Ishikawa (cell line): Measurements from ENCODE around the gene KCNMB2.

ENCODE experiments used
- CEBPB ChIP-seq: IDR thresholded peaks from 2 replicates; pipeline ENCODE4 v1.6.1; 2012
- CREB1 ChIP-seq: IDR thresholded peaks from 2 replicates; pipeline ENCODE4 v1.6.1; 2012; ENCODE audit warnings: low read depth
- EGR1 ChIP-seq: IDR thresholded peaks from 2 replicates; pipeline ENCODE4 v1.6.1; 2012
- EP300 ChIP-seq: IDR thresholded peaks from 2 replicates; pipeline ENCODE4 v1.6.1; 2012; ENCODE audit warnings: borderline replicate concordance
- FOXM1 ChIP-seq: IDR thresholded peaks from 2 replicates; pipeline ENCODE4 v1.6.1; 2012; ENCODE audit warnings: low read depth, borderline replicate concordance
- MAX ChIP-seq: IDR thresholded peaks from 2 replicates; pipeline ENCODE4 v1.6.1; 2012
- NFIC ChIP-seq: IDR thresholded peaks from 2 replicates; pipeline ENCODE4 v1.6.1; 2012
- RAD21 ChIP-seq: IDR thresholded peaks from 2 replicates; pipeline ENCODE4 v1.6.1; 2012; ENCODE audit warnings: low read depth
- REST ChIP-seq: IDR thresholded peaks from 2 replicates; pipeline ENCODE4 v1.6.1; 2012; ENCODE audit warnings: low read depth, mild to moderate bottlenecking
- TAF1 ChIP-seq: IDR thresholded peaks from 2 replicates; pipeline ENCODE4 v1.6.1; 2012; ENCODE audit warnings: low read depth, mild to moderate bottlenecking
- TCF12 ChIP-seq: IDR thresholded peaks from 2 replicates; pipeline ENCODE4 v1.6.1; 2012; ENCODE audit warnings: low read depth
- TEAD4 ChIP-seq: IDR thresholded peaks from 2 replicates; pipeline ENCODE4 v1.6.1; 2012
- USF1 ChIP-seq: IDR thresholded peaks from 2 replicates; pipeline ENCODE4 v1.6.1; 2012
- YY1 ChIP-seq: IDR thresholded peaks from 2 replicates; pipeline ENCODE4 v1.6.1; 2012; ENCODE audit warnings: low read depth
- ZBTB7A ChIP-seq: IDR thresholded peaks from 2 replicates; pipeline ENCODE4 v1.6.1; 2012; ENCODE audit warnings: low read depth

KCNMB2 gene

GRCh38 chr3:178705925-178706324, 169.7 kb downstream of the KCNMB2 start:
- no peak for TF ChIP-seq EP300
- 0 out of 2 replicates have a peak, but pooled peaks have one; percentile 14 for TF ChIP-seq EGR1

GRCh38 chr3:178706411-178706810, 170.2 kb downstream of the KCNMB2 start:
- TF ChIP-seq FOXM1 = no peak
- TF ChIP-seq TEAD4 = no peak
- no peak for TF ChIP-seq USF1
- no peak for TF ChIP-seq NFIC
- no peak for TF ChIP-seq RAD21
- TF ChIP-seq CEBPB = no peak
- no peak for TF ChIP-seq EP300
- TF ChIP-seq TCF12 = no peak
- TF ChIP-seq YY1 = no peak
- no peak for TF ChIP-seq CREB1
- TF ChIP-seq ZBTB7A = no peak
- TF ChIP-seq EGR1 = no peak
- no peak for TF ChIP-seq TAF1
- TF ChIP-seq MAX = no peak
- TF ChIP-seq REST = no peak

- TF ChIP-seq EGR1 (no peak), MAX (no peak), CEBPB (no peak), REST (no peak), TCF12 (no peak), YY1 (no peak), CREB1 (no peak), FOXM1 (no peak), EP300 (no peak), ZBTB7A (no peak), TAF1 (no peak), RAD21 (no peak)
Measured at GRCh38 chr3:178707311-178708031, 171.2 kb downstream of the KCNMB2 start.

GRCh38 chr3:178709051-178709450, 172.8 kb downstream of the KCNMB2 start:
- no peak for TF ChIP-seq EGR1
- TF ChIP-seq REST = no peak
- no peak for TF ChIP-seq TAF1
- no peak for TF ChIP-seq RAD21
- TF ChIP-seq CREB1 = no peak
- TF ChIP-seq MAX = no peak
- TF ChIP-seq USF1 = no peak
- TF ChIP-seq FOXM1 = no peak
- no peak for TF ChIP-seq NFIC
- no peak for TF ChIP-seq CEBPB
- TF ChIP-seq ZBTB7A = no peak
- TF ChIP-seq TCF12 = no peak
- TF ChIP-seq EP300 = no peak
- TF ChIP-seq YY1 = no peak
- TF ChIP-seq TEAD4 = no peak
